GM19238 (cell line): Measurements from ENCODE around the gene RACK1.
A peak's percentile ranks its signal among the peaks of the same experiment; 100 is the strongest.

Source experiments
- DNase-seq: peaks from one replicate; pipeline ENCODE4 v3.0.0; 2011; ENCODE audit warnings: low spot score; ENCODE audit not compliant: insufficient read length

Gene RACK1

GRCh38 chr5:181198106-181198685 is 45.5 kb downstream of the RACK1 start:
- no peak for DNase-seq

GRCh38 chr5:181197326-181197951 is 46.3 kb downstream of the RACK1 start:
- no peak for DNase-seq

GRCh38 chr5:181195249-181195761 is 48.4 kb downstream of the RACK1 start:
- no peak for DNase-seq

GRCh38 chr5:181194489-181195248 is 49.0 kb downstream of the RACK1 start:
- no peak for DNase-seq

GRCh38 chr5:181193656-181194055 is 50.0 kb downstream of the RACK1 start:
- DNase-seq = no peak

GRCh38 chr5:181192337-181193046 is 51.2 kb downstream of the RACK1 start:
- no peak for DNase-seq

- DNase-seq = peak; percentile 94
These were observed 52.0 kb downstream of the RACK1 start for GRCh38 chr5:181191526-181192336.

- peak; percentile 14 for DNase-seq
These were observed 52.8 kb downstream of the RACK1 start for GRCh38 chr5:181190711-181191525.

- DNase-seq = no peak
These were observed 53.6 kb downstream of the RACK1 start for GRCh38 chr5:181189962-181190710.

GRCh38 chr5:181189363-181189961 is 54.2 kb downstream of the RACK1 start:
- DNase-seq = no peak

GRCh38 chr5:181188700-181189362 is 54.9 kb downstream of the RACK1 start:
- DNase-seq = no peak

- DNase-seq = no peak
These were observed 56.0 kb downstream of the RACK1 start for GRCh38 chr5:181187500-181188213.

- DNase-seq = no peak
These were observed 56.7 kb downstream of the RACK1 start for GRCh38 chr5:181186986-181187499.
